Measurements from ENCODE around the gene BICD1.
A peak's percentile ranks its signal among the peaks of the same experiment; 100 is the strongest.
"Not testable (repeated sequence)": the region's sequence is repeated elsewhere in the genome, so short reads cannot be mapped to it uniquely, and the experiment has no call there.

BICD1 gene

GRCh38 chr12:32106517-32107358 lies at the start of gene BICD1:
Gene BICD1, plus strand, starts transcription at chr12:32106847. Its CDS starts 485 bp downstream, at chr12:32107332.
- peak; percentile 53 to 93 for DNase-seq

GRCh38 chr12:32061033-32061432 lies 45.6 kb upstream of the BICD1 start:
- no peak for DNase-seq

- no peak for DNase-seq
Measured at GRCh38 chr12:32062881-32063280, 43.8 kb upstream of the BICD1 start.

DNA sequence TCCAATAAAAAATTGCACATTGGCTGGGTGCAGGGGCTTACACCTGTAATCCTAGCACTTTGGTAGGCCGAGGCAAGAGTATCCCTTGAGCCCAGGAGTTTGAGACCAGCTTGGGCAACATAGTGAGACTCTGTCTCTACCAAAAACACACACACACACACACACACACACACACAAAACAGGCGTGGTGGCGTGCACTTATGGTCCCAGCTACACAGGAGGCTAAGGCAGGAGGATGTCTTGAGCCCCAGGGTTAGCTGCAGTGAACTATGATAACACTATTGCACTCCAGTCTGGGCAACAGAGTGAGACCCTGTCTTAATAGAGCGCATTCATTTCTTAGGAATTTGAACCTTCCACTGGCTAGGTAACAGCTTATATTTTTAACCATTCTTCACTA lies 42.9 kb upstream of the BICD1 start:
- no peak for DNase-seq

DNA sequence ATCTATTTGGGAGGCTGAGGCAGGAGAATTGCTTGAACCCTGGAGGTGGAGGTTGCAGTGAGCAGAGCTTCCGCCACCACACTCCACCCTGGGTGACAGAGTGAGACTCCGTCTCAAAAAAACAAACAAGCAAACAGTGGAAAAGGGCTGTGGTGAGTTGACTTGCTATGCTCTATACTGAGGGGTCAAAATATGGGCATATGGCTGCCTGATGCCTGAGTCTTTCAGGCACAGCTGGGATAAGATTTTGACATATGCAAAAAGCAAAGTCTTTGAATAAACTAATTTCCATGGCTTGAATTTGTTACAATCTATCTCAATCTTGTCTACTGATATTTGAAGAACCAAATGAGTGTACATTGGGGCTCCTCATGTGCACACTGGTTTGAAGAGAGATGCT lies 40.4 kb upstream of the BICD1 start:
- DNase-seq: peak; percentile 7 to 15

DNA sequence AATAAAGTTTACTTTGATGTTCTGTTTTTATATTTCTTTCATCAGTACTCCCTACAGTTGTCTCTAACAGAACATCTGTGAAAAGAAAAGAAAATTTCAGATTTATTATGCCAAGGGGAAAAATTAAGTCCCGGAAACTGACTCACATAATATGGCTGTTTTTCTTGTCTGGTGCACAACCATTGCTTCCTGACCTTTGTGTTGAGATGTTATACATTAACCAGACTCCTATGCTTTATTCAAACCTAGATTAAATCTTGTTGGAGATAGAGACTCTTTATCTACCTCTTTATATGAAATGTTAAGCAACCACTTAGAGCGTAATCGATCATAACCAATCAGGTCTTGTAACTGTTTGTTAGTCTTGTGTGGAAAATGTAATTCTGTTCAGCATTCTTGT lies 37.6 kb upstream of the BICD1 start:
- DNase-seq: no peak

- DNase-seq: no peak
Measured at GRCh38 chr12:32069731-32070130, 36.9 kb upstream of the BICD1 start.

DNA sequence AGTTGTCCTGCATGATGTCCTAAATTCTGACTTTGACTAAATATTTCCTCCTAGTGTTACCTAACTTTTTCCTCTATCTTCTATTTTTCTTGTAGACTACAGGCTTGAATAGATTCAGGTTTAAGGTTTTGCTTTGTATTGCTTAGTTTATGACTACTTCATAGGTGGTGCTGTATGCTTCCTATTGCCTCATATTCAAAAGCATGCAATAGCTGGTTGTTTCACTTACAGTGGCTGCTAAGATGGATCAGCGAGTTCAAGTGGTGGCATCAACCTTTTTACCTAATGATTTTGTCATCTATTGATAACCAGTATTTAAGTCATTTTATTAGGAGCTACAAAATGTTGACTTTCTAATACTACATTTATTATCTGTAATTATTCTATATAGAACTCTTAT lies 36.3 kb upstream of the BICD1 start:
- no peak for DNase-seq

- no peak for DNase-seq
Measured at GRCh38 chr12:32072102-32072501, 34.5 kb upstream of the BICD1 start.

GRCh38 chr12:32074432-32074831 lies 32.2 kb upstream of the BICD1 start:
- DNase-seq: peak in 1 of 2 experiments; percentile 4

DNA sequence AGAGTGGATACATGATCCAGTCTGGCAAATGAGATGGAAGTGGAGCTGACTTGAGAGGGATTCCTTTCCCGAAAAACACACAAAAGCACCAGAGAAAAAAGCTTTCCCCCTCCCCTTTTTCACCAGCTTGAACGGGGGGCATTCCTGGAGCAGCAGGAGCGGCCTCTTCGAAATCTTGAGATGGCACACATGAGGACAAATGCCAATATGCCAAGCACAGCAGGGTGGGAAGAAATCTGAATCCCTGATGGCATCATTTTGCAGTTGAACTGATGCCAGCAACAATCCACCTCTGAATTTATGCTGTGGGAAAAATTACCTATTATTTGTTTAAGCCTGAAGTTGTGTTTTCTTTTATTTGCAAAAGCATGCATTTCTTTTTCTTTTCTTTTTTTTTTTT lies 29.7 kb upstream of the BICD1 start:
- no peak for DNase-seq

- no peak for DNase-seq
Measured at GRCh38 chr12:32080435-32080834, 26.2 kb upstream of the BICD1 start.

- no peak for DNase-seq
Measured at GRCh38 chr12:32083489-32083888, 23.2 kb upstream of the BICD1 start.

DNA sequence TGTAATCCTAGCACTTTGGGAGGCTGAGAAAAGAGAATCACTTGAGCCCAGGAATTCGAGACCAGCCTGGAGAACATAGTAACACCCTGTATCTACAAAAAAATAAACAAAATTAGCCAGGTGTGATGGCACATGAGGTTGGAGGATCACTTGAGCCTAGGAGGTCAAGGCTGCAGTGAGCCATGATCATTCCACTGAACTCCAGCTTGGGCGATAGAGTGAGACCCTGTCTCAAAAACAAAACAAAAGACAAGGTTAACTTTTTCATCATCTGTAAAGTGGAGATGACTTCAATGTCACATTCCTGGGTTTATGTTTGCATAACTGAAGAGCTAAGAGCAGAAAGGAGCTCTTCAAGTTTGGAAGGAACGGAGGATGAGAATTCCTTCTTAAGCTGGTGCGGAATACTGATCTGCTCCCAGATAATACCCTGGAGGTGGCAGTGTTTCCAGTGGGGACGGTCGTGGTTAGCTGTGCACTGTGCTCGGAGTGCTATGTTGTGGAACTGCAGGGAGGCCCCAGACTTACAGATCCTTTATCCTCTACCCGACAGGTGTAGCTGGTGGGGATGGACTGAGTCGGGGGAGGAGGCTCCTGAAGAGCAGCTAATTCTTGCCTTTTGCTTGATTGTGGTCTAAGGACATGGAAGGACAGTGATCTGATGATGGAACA lies 22.5 kb upstream of the BICD1 start:
- DNase-seq: no peak

DNA sequence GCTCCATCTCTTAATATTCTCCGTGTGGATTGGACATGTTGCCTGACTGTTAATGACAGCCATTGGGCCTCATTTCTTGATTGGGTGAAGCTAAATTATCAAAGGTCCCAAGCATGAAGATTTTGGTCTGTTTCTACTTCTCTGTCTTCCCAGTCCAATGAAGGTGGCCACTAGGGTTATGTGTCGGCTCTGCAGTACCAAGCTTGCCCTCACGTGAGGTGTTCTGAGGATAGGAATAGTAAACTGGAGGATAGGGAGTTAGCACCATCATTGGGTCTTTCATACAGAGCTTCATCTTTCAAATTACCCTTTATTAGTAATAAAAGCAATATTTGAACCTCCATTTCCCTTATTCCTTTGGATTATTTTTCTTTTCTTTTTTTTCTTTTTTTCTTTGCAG lies 21.9 kb upstream of the BICD1 start:
- DNase-seq: no peak

GRCh38 chr12:32087306-32087705 lies 19.3 kb upstream of the BICD1 start:
- DNase-seq: no peak

DNA sequence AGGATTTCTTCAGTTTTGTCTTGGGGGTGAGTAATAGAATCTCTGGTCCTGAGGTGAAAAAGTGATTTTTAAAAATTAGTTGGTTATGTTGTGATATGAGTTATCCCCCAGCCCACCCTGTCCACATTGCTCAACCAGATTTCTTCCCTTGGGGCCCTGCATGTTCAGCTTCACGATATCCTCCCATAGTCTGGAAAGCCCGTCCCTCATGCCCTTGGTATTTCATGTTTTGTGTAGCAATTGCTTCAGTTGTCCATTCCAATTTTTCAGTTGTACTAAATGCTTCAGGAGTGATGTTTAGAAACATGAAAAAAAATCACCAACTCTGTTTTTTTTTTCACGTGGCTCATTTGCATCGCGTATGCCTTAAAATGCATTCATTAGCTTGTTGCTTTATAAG lies 17.5 kb upstream of the BICD1 start:
- no peak for DNase-seq

- peak in 1 of 2 experiments; percentile 13 for DNase-seq
Measured at GRCh38 chr12:32089586-32089985, 17.1 kb upstream of the BICD1 start.

GRCh38 chr12:32091696-32092095 lies 15.0 kb upstream of the BICD1 start:
- no peak for DNase-seq

GRCh38 chr12:32098112-32098511 lies 8.5 kb upstream of the BICD1 start:
- peak; percentile 22 to 23 for DNase-seq

DNA sequence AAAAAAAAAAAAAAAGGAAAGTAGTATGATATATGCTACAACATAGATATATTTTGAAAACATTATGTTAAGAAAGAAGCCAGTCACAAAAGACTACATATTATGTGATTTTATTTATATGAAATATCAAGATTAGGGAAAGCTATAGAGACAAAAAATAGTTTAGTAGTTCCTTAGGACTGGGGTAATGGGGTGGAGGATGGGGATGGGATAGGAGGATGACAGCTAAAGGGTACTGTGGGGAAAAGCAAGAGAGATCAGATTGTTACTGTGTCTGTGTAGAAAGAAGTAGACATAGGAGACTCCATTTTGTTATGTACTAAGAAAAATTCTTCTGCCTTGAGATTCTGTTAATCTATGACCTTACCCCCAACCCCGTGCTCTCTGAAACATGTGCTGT lies 7.4 kb upstream of the BICD1 start:
- not testable (repeated sequence) for DNase-seq

DNA sequence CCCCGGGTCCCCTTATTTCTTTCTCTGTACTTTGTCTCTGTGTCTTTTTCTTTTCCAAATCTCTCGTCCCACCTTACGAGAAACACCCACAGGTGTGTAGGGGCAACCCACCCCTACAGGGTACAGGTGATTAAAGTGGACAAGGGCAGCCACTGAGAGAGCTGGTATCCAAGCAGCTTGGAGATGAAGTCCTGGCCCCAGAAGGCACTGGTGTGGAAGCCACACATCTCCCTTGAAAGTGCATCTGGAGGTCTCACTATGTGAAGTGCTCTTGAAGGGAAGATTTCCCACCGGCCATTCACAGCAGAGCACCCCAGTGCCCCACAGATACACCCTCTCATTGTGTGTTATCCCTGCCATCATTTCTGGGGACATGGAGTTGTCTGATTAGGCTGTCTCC lies 6.3 kb upstream of the BICD1 start:
- no peak for DNase-seq

DNA sequence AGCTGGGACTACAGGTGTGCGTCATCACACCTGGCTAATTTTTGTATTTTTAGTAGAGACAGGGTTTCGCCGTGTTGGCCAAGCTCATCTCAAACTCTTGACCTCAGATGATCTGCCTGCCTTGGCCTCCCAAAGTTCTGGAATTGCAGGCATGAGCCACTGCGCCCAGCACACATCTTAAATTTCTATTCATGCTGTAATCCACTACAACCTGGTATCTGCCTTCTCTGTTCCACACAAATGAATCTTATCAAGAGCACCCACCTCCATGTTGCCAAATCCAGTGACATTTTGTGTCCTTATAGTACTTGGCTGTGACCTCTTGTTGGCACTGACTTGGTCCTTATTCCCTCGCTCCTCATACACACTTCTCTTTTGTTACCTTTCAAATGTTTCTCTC lies 5.8 kb upstream of the BICD1 start:
- no peak for DNase-seq

DNA sequence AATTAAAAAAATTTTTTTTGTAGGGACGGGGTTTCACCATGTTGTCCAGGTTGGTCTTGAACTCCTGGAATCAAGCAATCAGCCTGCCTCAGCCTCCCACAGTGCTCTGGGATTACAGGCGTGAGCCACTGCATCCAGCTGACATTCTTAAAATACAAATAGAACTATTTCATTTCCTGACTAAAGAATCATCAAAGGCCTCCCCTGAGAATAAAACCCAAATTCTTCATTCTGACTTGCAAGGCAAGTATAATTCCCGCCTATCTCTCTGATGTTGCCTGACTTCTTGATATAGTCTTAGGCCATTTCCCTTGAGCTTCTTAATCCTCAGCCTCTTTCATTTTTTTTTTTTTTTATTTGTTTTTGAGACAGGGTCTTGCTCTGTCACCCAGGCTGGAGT lies 4.4 kb upstream of the BICD1 start:
- DNase-seq: no peak

All from NCI-H526 (cell line).